OCI-LY3 (cell line): ENCODE data around the gene MRPS35.

Experiments used
- H2AFZ ChIP-seq: fragments of 200-600, 300-600 bp; shearing (Covaris generic); 2 replicates; pipeline ENCODE4 v1.6.0; 2014; ENCODE audit warnings: antibody characterized with exemption, low read depth, low read length
- H3K27ac ChIP-seq: fragments of 200-600, 300-600 bp; sonication (generic); 2 replicates; pipeline ENCODE4 v1.5.1; 2014; ENCODE audit warnings: mild to moderate bottlenecking, low read length, moderate library complexity, mixed read lengths
- H3K27me3 ChIP-seq: fragments of 200-600, 300-600 bp; sonication (generic); 2 replicates; pipeline ENCODE4 v1.6.1; 2014; ENCODE audit warnings: low read depth, low read length, mixed read lengths
- H3K36me3 ChIP-seq: fragments of 200-600, 300-600 bp; sonication (generic); replicated peaks from 2 replicates; pipeline ENCODE3; 2014; ENCODE audit warnings: low read depth, low read length, mixed read lengths
- H3K4me1 ChIP-seq: fragments of 300-600, 200-600 bp; sonication (generic); 2 replicates; pipeline ENCODE4 v1.6.1; 2014; ENCODE audit warnings: low read length, mixed read lengths
- H3K4me2 ChIP-seq: fragments of 200-600, 300-600 bp; sonication (generic); 2 replicates; pipeline ENCODE4 v1.6.1; 2014; ENCODE audit warnings: low read length, mixed read lengths
- H3K4me3 ChIP-seq: fragments of 300-600, 200-600 bp; sonication (generic); 2 replicates; pipeline ENCODE4 v1.5.1; 2014; ENCODE audit warnings: antibody characterized with exemption, mild to moderate bottlenecking, low read length, moderate library complexity
- H3K79me2 ChIP-seq: fragments of 300-600, 200-600 bp; shearing (Covaris generic); 2 replicates; pipeline ENCODE4 v1.6.1; 2014; ENCODE audit warnings: mild to moderate bottlenecking, low read length, mixed read lengths
- H3K9ac ChIP-seq: fragments of 300-600, 200-600 bp; shearing (Covaris generic); 2 replicates; pipeline ENCODE4 v1.6.0; 2014; ENCODE audit warnings: mild to moderate bottlenecking, low read length, moderate library complexity
- H3K9me3 ChIP-seq: fragments of 200-600, 300-600 bp; shearing (Covaris generic); 2 replicates; pipeline ENCODE4 v1.6.1; 2014; ENCODE audit warnings: low read length, mixed read lengths; ENCODE audit not compliant: insufficient read depth
- H4K20me1 ChIP-seq: fragments of 200-600, 300-600 bp; sonication (generic); 2 replicates; pipeline ENCODE4 v1.6.1; 2016; ENCODE audit warnings: low read length, mixed read lengths; ENCODE audit not compliant: insufficient read depth
- EZH2phosphoT487 ChIP-seq: fragments of 200-600 bp; shearing (Covaris generic); IDR thresholded peaks from 2 replicates; pipeline ENCODE4 v1.6.1; 2018; ENCODE audit warnings: antibody characterized with exemption, mixed run types, low read depth
- TF ChIP-seq, protein P1 (sequence below): fragments of 200-600, 300-600 bp; sonication (generic); IDR thresholded peaks from 2 replicates; pipeline ENCODE4 v1.5.1; 2014; ENCODE audit warnings: antibody characterized with exemption, low read length, low read depth

The MRPS35 gene

GRCh38 chr12:27796128-27796527 is 85.5 kb downstream of the MRPS35 start:
- H3K27me3 ChIP-seq = no peaks in the 10 kb centered on the region
- peaks cover 47% of the 10 kb centered on the region for H3K36me3 ChIP-seq
- no peak overlapping the region for H3K4me2 ChIP-seq
- H3K9me3 ChIP-seq = no peaks in the 10 kb centered on the region
- no peak overlapping the region for H3K4me3 ChIP-seq
- H3K4me1 ChIP-seq = no peaks in the 10 kb centered on the region
- no peak overlapping the region for H3K9ac ChIP-seq
- H2AFZ ChIP-seq = no peak overlapping the region
- TF ChIP-seq, protein P1, sequence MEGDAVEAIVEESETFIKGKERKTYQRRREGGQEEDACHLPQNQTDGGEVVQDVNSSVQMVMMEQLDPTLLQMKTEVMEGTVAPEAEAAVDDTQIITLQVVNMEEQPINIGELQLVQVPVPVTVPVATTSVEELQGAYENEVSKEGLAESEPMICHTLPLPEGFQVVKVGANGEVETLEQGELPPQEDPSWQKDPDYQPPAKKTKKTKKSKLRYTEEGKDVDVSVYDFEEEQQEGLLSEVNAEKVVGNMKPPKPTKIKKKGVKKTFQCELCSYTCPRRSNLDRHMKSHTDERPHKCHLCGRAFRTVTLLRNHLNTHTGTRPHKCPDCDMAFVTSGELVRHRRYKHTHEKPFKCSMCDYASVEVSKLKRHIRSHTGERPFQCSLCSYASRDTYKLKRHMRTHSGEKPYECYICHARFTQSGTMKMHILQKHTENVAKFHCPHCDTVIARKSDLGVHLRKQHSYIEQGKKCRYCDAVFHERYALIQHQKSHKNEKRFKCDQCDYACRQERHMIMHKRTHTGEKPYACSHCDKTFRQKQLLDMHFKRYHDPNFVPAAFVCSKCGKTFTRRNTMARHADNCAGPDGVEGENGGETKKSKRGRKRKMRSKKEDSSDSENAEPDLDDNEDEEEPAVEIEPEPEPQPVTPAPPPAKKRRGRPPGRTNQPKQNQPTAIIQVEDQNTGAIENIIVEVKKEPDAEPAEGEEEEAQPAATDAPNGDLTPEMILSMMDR = no peak
- no peak for TF ChIP-seq EZH2phosphoT487
- no peaks in the 10 kb centered on the region for H3K79me2 ChIP-seq
- H3K27ac ChIP-seq = no peak overlapping the region
- H4K20me1 ChIP-seq = no peaks in the 10 kb centered on the region

DNA sequence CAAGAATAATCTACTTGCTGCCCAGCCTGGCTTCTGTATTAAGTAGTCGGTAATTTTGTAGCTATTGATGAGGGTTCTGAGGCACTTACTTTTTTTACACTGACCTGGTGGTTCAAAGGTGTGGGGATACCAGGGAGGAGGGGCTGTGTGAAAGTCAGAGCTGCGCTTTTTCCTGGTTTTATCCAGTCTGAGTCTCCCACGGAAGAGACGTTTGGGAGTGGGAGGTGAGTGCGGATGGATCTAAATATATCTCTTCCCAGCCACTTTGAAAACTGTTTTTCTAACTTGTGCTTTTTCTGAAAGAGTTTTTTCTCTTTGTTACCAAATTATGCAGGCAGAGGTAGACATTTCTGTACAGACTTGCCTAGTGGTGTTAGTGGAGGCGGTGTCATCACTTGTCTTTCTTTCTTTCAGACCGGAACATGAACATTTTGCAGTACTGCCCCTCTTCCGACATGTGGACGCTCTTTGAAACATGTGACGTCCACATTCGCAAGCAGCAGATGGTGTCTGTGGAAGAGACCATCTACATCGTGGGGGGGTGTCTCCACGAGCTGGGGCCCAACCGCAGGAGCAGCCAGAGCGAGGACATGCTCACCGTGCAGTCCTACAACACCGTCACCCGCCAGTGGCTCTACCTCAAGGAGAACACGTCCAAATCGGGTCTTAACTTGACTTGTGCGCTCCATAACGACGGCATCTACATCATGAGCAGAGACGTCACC is 86.8 kb downstream of the MRPS35 start:
- Histone ChIP-seq H3K4me2 (no peak overlapping the region), H3K4me1 (no peaks in the 10 kb centered on the region), H3K9ac (no peak overlapping the region), H3K27me3 (no peaks in the 10 kb centered on the region), H3K79me2 (no peaks in the 10 kb centered on the region), H3K36me3 (peaks cover 45% of the 10 kb centered on the region), H3K4me3 (no peak overlapping the region), H3K9me3 (no peaks in the 10 kb centered on the region), H4K20me1 (no peaks in the 10 kb centered on the region), H2AFZ (no peak overlapping the region), H3K27ac (no peak overlapping the region)
- TF ChIP-seq, protein P1 = no peak
- no peak for TF ChIP-seq EZH2phosphoT487

GRCh38 chr12:27800819-27801218 is 90.2 kb downstream of the MRPS35 start:
- Histone ChIP-seq H3K79me2 (no peaks in the 10 kb centered on the region), H3K4me1 (no peaks in the 10 kb centered on the region)

GRCh38 chr12:27801630-27802029 is 91.0 kb downstream of the MRPS35 start:
- Histone ChIP-seq H3K4me3 (no peak overlapping the region), H3K27me3 (no peaks in the 10 kb centered on the region), H3K9me3 (no peaks in the 10 kb centered on the region), H3K27ac (no peak overlapping the region), H3K4me1 (no peaks in the 10 kb centered on the region), H2AFZ (no peak overlapping the region), H3K4me2 (no peak overlapping the region), H3K9ac (no peak overlapping the region), H3K36me3 (peaks cover 25% of the 10 kb centered on the region), H4K20me1 (no peaks in the 10 kb centered on the region), H3K79me2 (no peaks in the 10 kb centered on the region)
- TF ChIP-seq EZH2phosphoT487 = no peak
- TF ChIP-seq, protein P1 = no peak

More at GRCh38 chr12:27800819-27801218, 90.2 kb downstream of the MRPS35 start:
- no peaks in the 10 kb centered on the region for H3K9me3 ChIP-seq
- H3K36me3 ChIP-seq = peaks cover 31% of the 10 kb centered on the region
- H3K27me3 ChIP-seq = no peaks in the 10 kb centered on the region
- TF ChIP-seq, protein P1 = no peak
- no peak for TF ChIP-seq EZH2phosphoT487
- H3K4me2 ChIP-seq = no peak overlapping the region
- H3K9ac ChIP-seq = no peak overlapping the region
- H2AFZ ChIP-seq = no peak overlapping the region
- H3K4me3 ChIP-seq = no peak overlapping the region
- no peak overlapping the region for H3K27ac ChIP-seq
- no peaks in the 10 kb centered on the region for H4K20me1 ChIP-seq
